ENCODE data around the gene GSTM5.

DNA sequence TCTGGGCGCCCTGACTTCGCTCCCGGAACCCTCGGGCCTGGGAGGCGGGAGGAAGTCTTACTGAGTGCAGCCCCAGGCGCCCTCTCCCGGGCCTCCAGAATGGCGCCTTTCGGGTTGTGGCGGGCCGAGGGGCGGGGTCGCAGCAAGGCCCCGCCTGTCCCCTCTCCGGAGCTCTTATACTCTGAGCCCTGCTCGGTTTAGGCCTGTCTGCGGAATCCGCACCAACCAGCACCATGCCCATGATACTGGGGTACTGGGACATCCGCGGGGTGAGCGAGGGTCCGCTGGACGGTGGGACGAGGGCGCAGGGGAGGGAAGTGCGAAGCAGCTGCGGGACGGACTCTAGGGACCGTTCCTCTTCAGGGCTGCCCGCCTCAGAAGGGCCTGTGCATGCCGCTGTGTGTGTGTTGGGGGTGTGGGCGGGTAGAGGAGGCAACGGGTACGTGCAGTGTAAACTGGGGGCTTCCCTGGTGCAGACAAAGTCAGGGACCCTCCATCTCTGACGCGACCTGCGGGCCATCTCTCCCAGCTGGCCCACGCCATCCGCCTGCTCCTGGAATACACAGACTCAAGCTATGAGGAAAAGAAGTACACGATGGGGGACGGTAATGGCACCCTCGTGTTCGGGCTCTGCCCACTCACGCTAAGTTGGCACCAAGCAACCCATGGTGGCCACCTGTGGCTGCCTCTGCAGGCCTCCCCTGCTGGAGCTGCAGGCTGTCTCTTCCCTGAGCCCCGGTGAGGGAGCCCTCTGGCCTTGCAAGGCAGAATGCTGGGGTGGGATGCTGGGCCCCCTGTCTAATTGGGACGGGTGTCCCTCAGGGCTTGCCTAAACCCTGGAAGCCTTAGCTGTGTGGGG lies 24.2 kb upstream of the GSTM5 start, which contains the start of gene GSTM1:
- TF ChIP-seq, protein P1, sequence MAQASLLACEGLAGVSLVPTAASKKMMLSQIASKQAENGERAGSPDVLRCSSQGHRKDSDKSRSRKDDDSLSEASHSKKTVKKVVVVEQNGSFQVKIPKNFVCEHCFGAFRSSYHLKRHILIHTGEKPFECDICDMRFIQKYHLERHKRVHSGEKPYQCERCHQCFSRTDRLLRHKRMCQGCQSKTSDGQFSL (CRISPR knock-in tag; IDR thresholded peaks at IDR 0.05), result no peak
- TF ChIP-seq SNRNP70 (IDR thresholded peaks at IDR 0.05; ENCODE audit: low read depth, low read length) (no peak), ZFP41 (CRISPR knock-in tag; IDR thresholded peaks at IDR 0.05; ENCODE audit: borderline replicate concordance) (no peak), CTCF (CRISPR knock-in tag; IDR thresholded peaks at IDR 0.05) (no peak), POLR2A (IDR thresholded peaks at IDR 0.05; ENCODE audit: insufficient read depth in 1 of 2, low read depth in 2 of 2, low read length in 2 of 2) (no peak), TAF1 (CRISPR knock-in tag; IDR thresholded peaks at IDR 0.05) (no peak), ZMYM3 (CRISPR knock-in tag; IDR thresholded peaks at IDR 0.05) (no peak), SSRP1 (CRISPR knock-in tag; IDR thresholded peaks at IDR 0.05) (no peak), IRF2 (CRISPR knock-in tag; IDR thresholded peaks at IDR 0.05) (no peak), GABPB1 (CRISPR knock-in tag; IDR thresholded peaks at IDR 0.05) (no peak), ZNF3 (CRISPR knock-in tag; IDR thresholded peaks at IDR 0.05) (no peak)
- TF ChIP-seq, protein P2, sequence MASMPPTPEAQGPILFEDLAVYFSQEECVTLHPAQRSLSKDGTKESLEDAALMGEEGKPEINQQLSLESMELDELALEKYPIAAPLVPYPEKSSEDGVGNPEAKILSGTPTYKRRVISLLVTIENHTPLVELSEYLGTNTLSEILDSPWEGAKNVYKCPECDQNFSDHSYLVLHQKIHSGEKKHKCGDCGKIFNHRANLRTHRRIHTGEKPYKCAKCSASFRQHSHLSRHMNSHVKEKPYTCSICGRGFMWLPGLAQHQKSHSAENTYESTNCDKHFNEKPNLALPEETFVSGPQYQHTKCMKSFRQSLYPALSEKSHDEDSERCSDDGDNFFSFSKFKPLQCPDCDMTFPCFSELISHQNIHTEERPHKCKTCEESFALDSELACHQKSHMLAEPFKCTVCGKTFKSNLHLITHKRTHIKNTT (CRISPR knock-in tag; IDR thresholded peaks at IDR 0.05), result no peak

Data from HepG2 (cell line).